HEK293T (cell line): ENCODE results near the gene PDE6A.

Experiments
- ELF4 ChIP-seq: fragments of 450-650 bp; IDR thresholded peaks from 2 replicates; pipeline ENCODE4 v1.6.1; 2017; ENCODE audit warnings: antibody characterized with exemption
- FOXK2 ChIP-seq: fragments of 450-650 bp; IDR thresholded peaks from 2 replicates; pipeline ENCODE4 v1.6.1; 2016; ENCODE audit warnings: mild to moderate bottlenecking
- FOXM1 ChIP-seq: fragments of 450-650 bp; IDR thresholded peaks from 2 replicates; pipeline ENCODE4 v1.6.1; 2017; ENCODE audit warnings: mild to moderate bottlenecking, borderline replicate concordance
- LEF1 ChIP-seq: fragments of 450-650 bp; IDR thresholded peaks from 2 replicates; pipeline ENCODE4 v1.6.1; 2017; ENCODE audit warnings: mild to moderate bottlenecking, borderline replicate concordance
- NFRKB ChIP-seq: fragments of 450-650 bp; IDR thresholded peaks from 2 replicates; pipeline ENCODE4 v1.6.1; 2016; ENCODE audit warnings: mild to moderate bottlenecking, moderate library complexity
- SP1 ChIP-seq: fragments of 450-650 bp; IDR thresholded peaks from 2 replicates; pipeline ENCODE4 v1.6.1; 2017
- SUZ12 ChIP-seq: fragments of 450-650 bp; IDR thresholded peaks from 2 replicates; pipeline ENCODE4 v1.6.1; 2016; ENCODE audit warnings: mild to moderate bottlenecking
- TARDBP ChIP-seq: fragments of 450-650 bp; IDR thresholded peaks from 2 replicates; pipeline ENCODE4 v1.6.1; 2016
- TF ChIP-seq, protein P1 (sequence below): fragments of 450-650 bp; IDR thresholded peaks from 2 replicates; pipeline ENCODE4 v1.6.1; 2016

DNA sequence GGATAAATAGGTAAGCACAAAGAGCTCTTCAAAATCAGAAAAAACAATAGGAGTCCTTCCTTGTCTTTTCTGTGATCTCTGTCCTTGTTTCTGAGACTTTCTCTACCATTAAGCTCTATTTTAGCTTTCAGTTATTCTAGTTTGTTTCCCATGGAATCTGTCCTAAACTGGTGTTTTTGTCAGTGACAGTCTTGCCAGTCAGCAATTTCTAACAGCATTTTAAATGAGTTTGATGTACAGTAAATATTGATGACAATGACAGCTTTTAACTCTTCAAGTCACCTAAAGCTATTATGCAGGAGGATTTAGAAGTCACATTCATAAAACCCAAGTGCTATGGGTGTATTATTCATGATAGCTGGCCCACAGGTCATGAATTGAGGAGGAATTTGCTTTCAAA lies 37.9 kb upstream of the PDE6A start:
- TF ChIP-seq SUZ12: no peak
- no peak for TF ChIP-seq TARDBP
- no peak for TF ChIP-seq FOXK2
- no peak for TF ChIP-seq ELF4
- TF ChIP-seq, protein P1, sequence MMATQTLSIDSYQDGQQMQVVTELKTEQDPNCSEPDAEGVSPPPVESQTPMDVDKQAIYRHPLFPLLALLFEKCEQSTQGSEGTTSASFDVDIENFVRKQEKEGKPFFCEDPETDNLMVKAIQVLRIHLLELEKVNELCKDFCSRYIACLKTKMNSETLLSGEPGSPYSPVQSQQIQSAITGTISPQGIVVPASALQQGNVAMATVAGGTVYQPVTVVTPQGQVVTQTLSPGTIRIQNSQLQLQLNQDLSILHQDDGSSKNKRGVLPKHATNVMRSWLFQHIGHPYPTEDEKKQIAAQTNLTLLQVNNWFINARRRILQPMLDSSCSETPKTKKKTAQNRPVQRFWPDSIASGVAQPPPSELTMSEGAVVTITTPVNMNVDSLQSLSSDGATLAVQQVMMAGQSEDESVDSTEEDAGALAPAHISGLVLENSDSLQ: no peak
- no peak for TF ChIP-seq FOXM1
- no peak for TF ChIP-seq NFRKB
- no peak for TF ChIP-seq SP1
- no peak for TF ChIP-seq LEF1
